Small intestine (tissue), 7 donors: Measurements from ENCODE around the gene DBF4B. TPM values are rescaled to one million over a fixed set of nuclear protein-coding genes. Genes with fewer than 3 reads are reported as not detected.

ENCODE experiments used
- DNase-seq, 2 donors: peaks; one replicate each; pipeline versions ENCODE4 v3.0.0 to v3.0.0-alpha.2; 2013
- FAIRE-seq: peaks from 2 replicates; lab custom pipeline; 2012; peaks lifted over from hg19 to GRCh38; lab: Jason Lieb, UNC
- H3K27ac ChIP-seq, 3 donors: one replicate each; pipeline ENCODE4 v1.5.1; 2013; ENCODE audit warnings: low read length in 2 of 3, mild to moderate bottlenecking in 2 of 3, control low read depth in 1 of 3, inconsistent platforms in 1 of 3, low read depth in 1 of 3, moderate library complexity in 1 of 3
- H3K27me3 ChIP-seq, 3 donors: one replicate each; pipeline ENCODE4 v1.6.1; 2013; ENCODE audit warnings: low read length in 3 of 3, inconsistent platforms in 1 of 3; ENCODE audit not compliant: control insufficient read depth in 3 of 3, insufficient read depth in 3 of 3
- H3K36me3 ChIP-seq, 3 donors: one replicate each; pipeline ENCODE4 v1.6.1; 2013; ENCODE audit warnings: low read length in 3 of 3, inconsistent platforms in 1 of 3, low read depth in 1 of 3, mild to moderate bottlenecking in 1 of 3, moderate library complexity in 1 of 3; ENCODE audit not compliant: control insufficient read depth in 3 of 3, insufficient read depth in 2 of 3
- H3K4me1 ChIP-seq, 3 donors: one replicate each; pipeline ENCODE4 v1.6.1; 2013; ENCODE audit warnings: low read length in 2 of 3, inconsistent platforms in 1 of 3, low read depth in 1 of 3, mild to moderate bottlenecking in 1 of 3, moderate library complexity in 1 of 3; ENCODE audit not compliant: control insufficient read depth in 3 of 3, insufficient read depth in 2 of 3
- H3K4me3 ChIP-seq, 3 donors: one replicate each; pipeline ENCODE4 v1.5.1; 2013; ENCODE audit warnings: low read length in 3 of 3, control low read depth in 1 of 3, inconsistent platforms in 1 of 3, low read depth in 1 of 3, mild to moderate bottlenecking in 1 of 3, moderate library complexity in 1 of 3
- H3K9me3 ChIP-seq, 2 donors: one replicate each; pipeline ENCODE4 v1.6.1; 2013; ENCODE audit warnings: low read depth in 1 of 2, low read length in 1 of 2; ENCODE audit not compliant: control insufficient read depth in 2 of 2, insufficient read depth in 1 of 2
- WGBS, 3 donors: extraction: QIAGEN DNeasy Blood & Tissue Kit; methylation state at CpG; one replicate each; pipeline ENCODE4 v1.1.7; 2013; 5-methylcytosine and 5-hydroxymethylcytosine counted together
- polyA plus RNA-seq, 4 donors: library from polyadenylated mRNA; stranded (reverse) in 3 of 4; unstranded in 1 of 4; fragments of 200-250 nt in 3 of 4; fragments of 120-200 nt in 1 of 4; gene quantifications; one replicate each; pipeline versions ENCODE4 v1.2.1 to v1.2.3, GENCODE V29; 2013
- donor health status: healthy with polysubstance abuse.
- donor health status: control.
- donor health status: control.
- donor health status: Bipolar disorder and iron deficiency.
- donor health status: healthy.

DBF4B gene
- polyA plus RNA-seq, 4 donors = 0.54 to 9.1 (median 3.1) TPM

DNA sequence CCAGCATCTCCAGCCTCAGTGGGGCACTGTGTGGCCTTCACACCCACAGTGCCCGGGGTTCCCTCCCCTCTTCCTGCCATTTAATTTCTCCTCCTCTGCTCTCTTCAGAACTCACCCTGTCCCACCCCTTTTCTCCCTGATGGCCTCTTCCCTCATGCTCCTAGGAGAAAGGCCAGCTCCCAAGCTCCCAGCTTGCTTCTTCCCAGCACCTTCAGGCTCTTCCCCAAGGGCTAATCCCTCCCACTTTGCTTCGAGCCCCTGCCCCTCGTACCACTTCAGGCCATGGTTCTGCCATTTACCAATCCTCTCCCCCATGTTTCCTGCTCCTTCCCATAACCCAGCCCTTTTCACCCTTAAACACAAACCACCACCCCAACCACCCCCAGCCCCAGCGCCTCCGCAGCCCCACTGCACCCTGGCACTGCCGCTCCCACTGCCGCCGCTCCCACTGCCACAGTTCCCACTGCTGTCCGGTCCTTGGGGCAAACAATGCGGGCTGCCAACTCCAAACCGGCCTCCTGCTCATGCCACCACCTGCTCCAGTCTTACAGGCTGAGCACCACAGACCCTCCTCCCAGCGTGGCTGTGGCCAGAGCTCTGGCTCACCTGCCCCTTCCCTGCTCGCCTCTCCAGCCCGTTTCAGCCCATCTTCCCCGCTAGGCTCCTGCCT lies 78.9 kb downstream of the DBF4B start:
- H3K27ac ChIP-seq = no peak overlapping the region

DNA sequence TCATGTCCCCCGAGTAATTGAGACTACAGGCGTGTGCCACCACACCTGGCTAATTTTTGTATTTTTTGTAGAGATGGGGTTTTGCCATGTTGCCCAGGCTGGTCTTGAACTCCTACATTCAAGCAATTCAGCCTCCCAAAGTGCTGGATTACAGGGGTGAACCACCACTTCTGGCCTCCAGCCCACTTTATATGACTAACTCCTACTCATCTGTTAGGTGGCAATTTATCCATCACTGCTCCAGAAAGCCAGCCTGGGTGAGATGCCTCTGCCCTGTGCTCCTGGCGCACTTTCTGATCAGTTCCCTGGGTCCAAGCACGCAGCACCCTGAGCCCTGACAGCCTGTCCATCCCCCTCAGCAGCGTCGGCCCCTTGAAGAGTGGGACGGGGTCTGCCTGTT lies 79.7 kb downstream of the DBF4B start:
- Histone ChIP-seq H3K9me3 (no peaks in the 10 kb centered on the region), H3K4me3 (no peak overlapping the region), H3K4me1 (no peaks in the 10 kb centered on the region), H3K27me3 (peaks cover 0 to 1% (median 0%) of the 10 kb centered on the region in 3 donors), H3K36me3 (no peaks in the 10 kb centered on the region), H3K27ac (no peak overlapping the region)
- WGBS, 3 donors = 76 to 83% (median 83%) methylated on average over 7 of the region's 7 CpGs
- FAIRE-seq = no peak
- no peak for DNase-seq

More for the DNA sequence above, 78.9 kb downstream of the DBF4B start:
- 64 to 75% (median 73%) methylated on average over 15 of the region's 15 CpGs for WGBS, 3 donors
- no peaks in the 10 kb centered on the region for H3K4me1 ChIP-seq
- H3K36me3 ChIP-seq = no peaks in the 10 kb centered on the region
- H3K9me3 ChIP-seq = no peaks in the 10 kb centered on the region
- H3K4me3 ChIP-seq = no peak overlapping the region
- FAIRE-seq (no peak), DNase-seq (no peak)
- peaks cover 0 to 2% (median 0%) of the 10 kb centered on the region in 3 donors for H3K27me3 ChIP-seq

DNA sequence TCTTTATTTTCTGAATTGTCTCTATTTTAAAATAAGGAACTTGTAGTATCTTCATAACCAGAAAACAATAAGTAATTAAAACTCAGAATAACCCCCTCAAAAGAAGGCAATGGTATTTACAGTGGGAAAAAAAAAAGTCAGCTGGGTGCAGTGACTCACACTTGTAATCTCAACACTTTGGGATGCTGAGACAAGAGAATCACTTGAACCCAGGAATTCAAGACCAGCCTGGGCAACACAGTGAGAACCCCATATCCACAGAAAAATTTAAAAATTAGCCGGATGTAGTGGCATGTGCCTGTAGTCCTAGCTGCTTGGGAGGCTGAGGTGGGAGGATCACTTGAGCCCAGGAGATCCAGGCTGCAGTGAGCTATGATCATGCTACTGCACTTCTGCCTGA lies 83.8 kb downstream of the DBF4B start:
- Histone ChIP-seq H3K27ac (no peak overlapping the region), H3K27me3 (no peaks in the 10 kb centered on the region), H3K4me3 (no peak overlapping the region), H3K36me3 (peaks cover 0 to 2% (median 0%) of the 10 kb centered on the region in 3 donors), H3K4me1 (peaks cover 0 to 5% (median 0%) of the 10 kb centered on the region in 3 donors), H3K9me3 (no peaks in the 10 kb centered on the region)
- WGBS, 3 donors = 98 to 100% (median 100%) methylated on average over 1 of the region's 1 CpG
- DNase-seq = no peak
- no peak for FAIRE-seq

DNA sequence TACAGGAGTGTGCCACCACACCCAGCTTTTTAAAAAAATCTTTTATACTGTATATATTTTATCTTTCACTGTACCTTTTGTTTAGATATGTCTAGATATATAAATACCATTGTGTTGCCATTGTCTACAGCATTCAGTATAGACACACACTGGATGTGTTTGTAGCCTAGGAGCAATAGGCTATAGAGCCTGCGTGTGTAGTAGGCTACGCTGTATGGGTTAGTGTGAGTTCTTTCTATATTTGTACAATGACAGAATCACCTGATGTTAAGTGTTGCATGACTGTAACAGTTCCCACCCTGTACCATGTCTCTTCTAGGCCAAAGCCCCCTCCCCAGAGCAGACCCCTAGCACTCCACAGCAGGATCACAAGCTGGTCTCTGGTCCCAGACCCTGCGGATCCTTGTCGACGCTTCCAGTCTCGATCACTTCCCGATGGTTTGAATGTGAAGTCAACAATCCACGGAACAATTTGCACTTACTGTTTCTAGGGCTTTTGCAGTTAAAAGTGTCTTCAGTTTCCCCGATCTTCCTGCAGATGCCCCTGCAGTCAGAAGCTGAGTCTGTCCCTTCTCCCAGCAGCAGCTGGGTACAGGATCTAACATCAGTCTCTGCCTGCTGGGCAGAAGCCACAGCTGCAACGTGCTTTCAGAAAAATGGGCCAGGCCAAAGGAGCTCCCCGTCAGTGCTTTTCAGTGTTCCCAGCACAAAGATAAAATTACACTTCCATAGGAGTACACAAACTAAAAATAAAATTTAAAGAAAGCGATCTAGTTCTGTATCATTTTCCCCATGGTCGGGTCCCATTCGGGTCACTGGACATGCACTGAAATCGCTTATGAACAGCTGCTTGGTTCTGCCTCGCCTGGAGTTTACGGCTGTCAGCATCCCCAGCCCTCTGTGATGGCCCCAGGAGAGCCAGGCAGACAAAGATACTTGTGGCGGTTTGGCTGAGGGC lies 85.7 kb downstream of the DBF4B start:
- DNase-seq = no peak
- no peaks in the 10 kb centered on the region for H3K27me3 ChIP-seq
- H3K9me3 ChIP-seq = no peaks in the 10 kb centered on the region
- no peak overlapping the region for H3K4me3 ChIP-seq
- FAIRE-seq = no peak
- peaks cover 0 to 5% (median 3%) of the 10 kb centered on the region in 3 donors for H3K4me1 ChIP-seq
- peaks cover 0 to 2% (median 0%) of the 10 kb centered on the region in 3 donors for H3K36me3 ChIP-seq
- peak overlapping the region in 2 of 3 donors; percentile 35 to 91 for H3K27ac ChIP-seq
- 70 to 87% (median 78%) methylated on average over 18 of the region's 18 CpGs for WGBS, 3 donors

DNA sequence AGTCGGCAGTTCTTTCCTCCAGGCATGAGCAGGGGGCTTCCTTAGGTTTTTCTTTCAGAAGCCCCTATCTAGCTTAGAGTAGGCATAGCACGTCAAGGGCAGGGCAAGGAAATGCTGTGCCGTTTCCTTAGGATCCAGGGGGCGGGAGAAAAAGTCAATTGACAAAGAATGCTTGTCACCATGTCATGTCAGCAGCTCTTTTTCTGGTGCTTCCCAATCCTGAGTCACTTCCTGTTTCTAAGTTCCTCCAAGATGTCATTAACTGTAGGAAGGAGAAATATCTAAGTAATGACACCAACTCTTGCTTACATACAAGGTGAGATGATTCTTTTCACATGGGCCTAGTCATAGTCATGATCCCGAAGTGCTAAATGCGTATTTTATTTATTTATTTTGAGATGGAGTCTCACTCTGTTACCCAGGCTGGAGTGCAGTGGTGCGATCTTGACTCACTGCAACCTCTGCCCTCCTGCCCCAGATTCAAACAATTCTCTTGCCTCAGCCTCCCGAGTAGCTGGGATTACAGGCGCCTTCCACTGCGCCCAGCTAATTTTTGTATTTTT lies 86.5 kb downstream of the DBF4B start:
- 48 to 63% (median 59%) methylated on average over 10 of the region's 10 CpGs for WGBS, 3 donors
- FAIRE-seq (no peak), DNase-seq (no peak)
- Histone ChIP-seq H3K4me3 (no peak overlapping the region), H3K9me3 (no peaks in the 10 kb centered on the region), H3K4me1 (peaks cover 0 to 5% (median 3%) of the 10 kb centered on the region in 3 donors), H3K27ac (peak overlapping the region in 2 of 3 donors; percentile 35 to 91), H3K27me3 (no peaks in the 10 kb centered on the region), H3K36me3 (peaks cover 0 to 2% (median 0%) of the 10 kb centered on the region in 3 donors)

DNA sequence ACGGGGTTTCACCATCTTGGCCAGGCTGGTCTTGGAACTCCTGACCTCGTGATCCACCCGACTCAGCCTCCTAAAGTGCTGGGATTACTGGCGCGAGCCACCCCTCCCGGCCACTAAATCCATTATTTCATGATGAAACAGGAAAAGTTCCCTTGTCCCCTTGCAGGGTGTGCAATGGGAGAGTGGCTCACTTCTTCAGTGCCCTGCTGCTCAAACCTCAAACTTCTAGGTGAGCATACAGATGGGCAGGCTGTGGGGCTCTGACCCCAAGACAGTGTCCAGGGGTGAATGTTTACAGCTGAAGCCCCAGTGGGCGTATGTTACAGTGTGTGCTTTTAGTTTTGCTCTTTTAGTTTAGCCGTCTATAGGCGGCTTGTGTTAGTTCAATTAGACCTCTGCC lies 87.0 kb downstream of the DBF4B start:
- 75 to 85% (median 80%) methylated on average over 9 of the region's 9 CpGs for WGBS, 3 donors
- no peak for FAIRE-seq
- H3K27ac ChIP-seq = peak overlapping the region in 1 of 3 donors; percentile 47

DNA sequence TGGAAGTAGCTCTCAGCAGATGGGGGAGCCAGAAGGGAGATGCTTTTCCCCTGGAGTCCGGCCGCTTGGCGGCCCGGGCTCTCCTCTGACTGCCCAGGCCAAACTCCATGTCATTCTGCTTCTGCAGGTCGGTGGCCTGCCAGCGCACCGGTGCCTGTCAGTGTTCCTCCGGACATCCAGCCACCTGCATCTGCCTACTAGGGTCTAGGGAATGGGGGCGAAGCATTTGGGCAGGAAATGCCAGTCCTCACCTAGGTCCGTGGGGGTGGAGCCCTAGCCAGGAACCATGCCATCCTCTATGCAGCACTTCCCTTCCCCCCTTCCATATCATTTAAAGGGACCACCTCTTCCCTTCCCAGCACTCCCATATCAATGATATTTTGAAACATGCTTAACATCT lies 87.5 kb downstream of the DBF4B start:
- Histone ChIP-seq H3K4me1 (peaks cover 0 to 5% (median 3%) of the 10 kb centered on the region in 3 donors), H3K9me3 (no peaks in the 10 kb centered on the region), H3K27me3 (no peaks in the 10 kb centered on the region), H3K27ac (no peak overlapping the region), H3K36me3 (peaks cover 0 to 2% (median 0%) of the 10 kb centered on the region in 3 donors), H3K4me3 (no peak overlapping the region)
- WGBS, 3 donors = 76 to 83% (median 82%) methylated on average over 10 of the region's 10 CpGs
- FAIRE-seq (no peak), DNase-seq (no peak)

More for the DNA sequence above, 87.0 kb downstream of the DBF4B start:
- no peaks in the 10 kb centered on the region for H3K27me3 ChIP-seq
- peaks cover 0 to 2% (median 0%) of the 10 kb centered on the region in 3 donors for H3K36me3 ChIP-seq
- H3K4me1 ChIP-seq = peaks cover 0 to 5% (median 3%) of the 10 kb centered on the region in 3 donors
- H3K9me3 ChIP-seq = no peaks in the 10 kb centered on the region
- no peak for DNase-seq
- H3K4me3 ChIP-seq = no peak overlapping the region

DNA sequence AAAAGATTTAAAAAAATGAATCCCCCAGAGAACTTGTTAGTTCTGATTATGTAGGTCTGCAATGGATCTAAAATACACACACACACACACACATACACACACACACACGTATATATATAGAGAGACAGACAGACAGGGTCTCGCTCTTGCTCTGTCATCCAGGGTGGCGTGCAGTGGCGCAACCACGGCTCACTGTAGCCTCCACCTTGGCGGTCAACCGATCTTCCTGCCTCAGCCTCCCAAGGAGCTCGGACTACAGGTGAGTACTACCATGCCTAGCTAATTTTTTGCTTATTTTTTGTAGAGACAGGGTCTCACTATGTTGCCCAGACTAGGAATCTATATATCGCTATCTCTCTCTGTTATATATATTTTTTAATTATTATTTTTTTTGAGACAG lies 88.3 kb downstream of the DBF4B start:
- no peak for FAIRE-seq
- H3K36me3 ChIP-seq = peaks cover 0 to 2% (median 0%) of the 10 kb centered on the region in 3 donors
- H3K27me3 ChIP-seq = no peaks in the 10 kb centered on the region
- WGBS, 3 donors = 88 to 91% (median 90%) methylated on average over 9 of the region's 9 CpGs
- no peak for DNase-seq
- H3K27ac ChIP-seq = no peak overlapping the region
- H3K4me1 ChIP-seq = peaks cover 0 to 5% (median 3%) of the 10 kb centered on the region in 3 donors
- no peak overlapping the region for H3K4me3 ChIP-seq
- H3K9me3 ChIP-seq = no peaks in the 10 kb centered on the region
